ENCODE data around the gene CRADD.

Gene CRADD

GRCh38 chr12:93847517-93848474 is 170.6 kb downstream of the CRADD start:
- no peak overlapping the region for H3K4me3 ChIP-seq (ENCODE audit: low read length in 2 of 2)
- no peaks in the 10 kb centered on the region for H3K36me3 ChIP-seq (ENCODE audit: control insufficient read depth in 2 of 2, insufficient read depth in 2 of 2, low read length in 2 of 2)
- no peaks in the 10 kb centered on the region for H3K9me3 ChIP-seq (ENCODE audit: control insufficient read depth in 2 of 2, low read length in 2 of 2)
- H3K9ac ChIP-seq (ENCODE audit: low read depth in 1 of 2, low read length in 2 of 2) = no peak overlapping the region
- H3K27ac ChIP-seq (ENCODE audit: low read depth in 2 of 2, low read length in 2 of 2) = no peak overlapping the region
- H3K4me1 ChIP-seq (ENCODE audit: control insufficient read depth in 2 of 2, insufficient read depth in 2 of 2, low read length in 2 of 2) = peaks cover 11% of the 10 kb centered on the region in 2 donors
- H3K27me3 ChIP-seq (ENCODE audit: control insufficient read depth in 2 of 2, insufficient read depth in 2 of 2, low read length in 2 of 2) = no peaks in the 10 kb centered on the region

GRCh38 chr12:93848523-93849101 is 171.4 kb downstream of the CRADD start:
- Histone ChIP-seq H3K9ac (ENCODE audit: low read depth in 1 of 2, low read length in 2 of 2) (no peak overlapping the region), H3K9me3 (ENCODE audit: control insufficient read depth in 2 of 2, low read length in 2 of 2) (no peaks in the 10 kb centered on the region), H3K27ac (ENCODE audit: low read depth in 2 of 2, low read length in 2 of 2) (peak overlapping the region in 1 of 2 donors; percentile 56), H3K4me1 (ENCODE audit: control insufficient read depth in 2 of 2, insufficient read depth in 2 of 2, low read length in 2 of 2) (peaks cover 11% of the 10 kb centered on the region in 2 donors), H3K27me3 (ENCODE audit: control insufficient read depth in 2 of 2, insufficient read depth in 2 of 2, low read length in 2 of 2) (no peaks in the 10 kb centered on the region), H3K4me3 (ENCODE audit: low read length in 2 of 2) (no peak overlapping the region), H3K36me3 (ENCODE audit: control insufficient read depth in 2 of 2, insufficient read depth in 2 of 2, low read length in 2 of 2) (no peaks in the 10 kb centered on the region)

- Histone ChIP-seq H3K4me3 (ENCODE audit: low read length in 2 of 2) (no peak overlapping the region), H3K4me1 (ENCODE audit: control insufficient read depth in 2 of 2, insufficient read depth in 2 of 2, low read length in 2 of 2) (peaks cover 11% of the 10 kb centered on the region in 2 donors), H3K27me3 (ENCODE audit: control insufficient read depth in 2 of 2, insufficient read depth in 2 of 2, low read length in 2 of 2) (no peaks in the 10 kb centered on the region), H3K9me3 (ENCODE audit: control insufficient read depth in 2 of 2, low read length in 2 of 2) (no peaks in the 10 kb centered on the region), H3K36me3 (ENCODE audit: control insufficient read depth in 2 of 2, insufficient read depth in 2 of 2, low read length in 2 of 2) (no peaks in the 10 kb centered on the region), H3K27ac (ENCODE audit: low read depth in 2 of 2, low read length in 2 of 2) (peak overlapping the region in 1 of 2 donors; percentile 11), H3K9ac (ENCODE audit: low read depth in 1 of 2, low read length in 2 of 2) (no peak overlapping the region)
Measured at GRCh38 chr12:93849946-93850345, 172.8 kb downstream of the CRADD start.

- H3K9me3 ChIP-seq (ENCODE audit: control insufficient read depth in 2 of 2, low read length in 2 of 2) = no peaks in the 10 kb centered on the region
- H3K36me3 ChIP-seq (ENCODE audit: control insufficient read depth in 2 of 2, insufficient read depth in 2 of 2, low read length in 2 of 2) = no peaks in the 10 kb centered on the region
- peak overlapping the region; percentile 29 to 53 for H3K27ac ChIP-seq (ENCODE audit: low read depth in 2 of 2, low read length in 2 of 2)
- H3K4me3 ChIP-seq (ENCODE audit: low read length in 2 of 2) = peak overlapping the region; percentile 15 to 23
- no peak overlapping the region for H3K9ac ChIP-seq (ENCODE audit: low read depth in 1 of 2, low read length in 2 of 2)
- no peaks in the 10 kb centered on the region for H3K27me3 ChIP-seq (ENCODE audit: control insufficient read depth in 2 of 2, insufficient read depth in 2 of 2, low read length in 2 of 2)
- peaks cover 11% of the 10 kb centered on the region in 2 donors for H3K4me1 ChIP-seq (ENCODE audit: control insufficient read depth in 2 of 2, insufficient read depth in 2 of 2, low read length in 2 of 2)
Measured at GRCh38 chr12:93850481-93851256, 173.5 kb downstream of the CRADD start.

GRCh38 chr12:93851257-93851671 is 174.1 kb downstream of the CRADD start:
- Histone ChIP-seq H3K4me3 (ENCODE audit: low read length in 2 of 2) (peak overlapping the region in 1 of 2 donors; percentile 23), H3K4me1 (ENCODE audit: control insufficient read depth in 2 of 2, insufficient read depth in 2 of 2, low read length in 2 of 2) (peaks cover 11% of the 10 kb centered on the region in 2 donors), H3K36me3 (ENCODE audit: control insufficient read depth in 2 of 2, insufficient read depth in 2 of 2, low read length in 2 of 2) (no peaks in the 10 kb centered on the region), H3K27me3 (ENCODE audit: control insufficient read depth in 2 of 2, insufficient read depth in 2 of 2, low read length in 2 of 2) (no peaks in the 10 kb centered on the region), H3K9ac (ENCODE audit: low read depth in 1 of 2, low read length in 2 of 2) (no peak overlapping the region), H3K27ac (ENCODE audit: low read depth in 2 of 2, low read length in 2 of 2) (peak overlapping the region; percentile 29 to 53), H3K9me3 (ENCODE audit: control insufficient read depth in 2 of 2, low read length in 2 of 2) (no peaks in the 10 kb centered on the region)

GRCh38 chr12:93852173-93852591 is 175.0 kb downstream of the CRADD start:
- Histone ChIP-seq H3K9ac (ENCODE audit: low read depth in 1 of 2, low read length in 2 of 2) (no peak overlapping the region), H3K27me3 (ENCODE audit: control insufficient read depth in 2 of 2, insufficient read depth in 2 of 2, low read length in 2 of 2) (no peaks in the 10 kb centered on the region), H3K27ac (ENCODE audit: low read depth in 2 of 2, low read length in 2 of 2) (no peak overlapping the region), H3K9me3 (ENCODE audit: control insufficient read depth in 2 of 2, low read length in 2 of 2) (no peaks in the 10 kb centered on the region), H3K4me1 (ENCODE audit: control insufficient read depth in 2 of 2, insufficient read depth in 2 of 2, low read length in 2 of 2) (peaks cover 11% of the 10 kb centered on the region in 2 donors), H3K4me3 (ENCODE audit: low read length in 2 of 2) (no peak overlapping the region), H3K36me3 (ENCODE audit: control insufficient read depth in 2 of 2, insufficient read depth in 2 of 2, low read length in 2 of 2) (no peaks in the 10 kb centered on the region)

- Histone ChIP-seq H3K9me3 (ENCODE audit: control insufficient read depth in 2 of 2, low read length in 2 of 2) (no peaks in the 10 kb centered on the region), H3K27ac (ENCODE audit: low read depth in 2 of 2, low read length in 2 of 2) (no peak overlapping the region), H3K4me3 (ENCODE audit: low read length in 2 of 2) (no peak overlapping the region), H3K4me1 (ENCODE audit: control insufficient read depth in 2 of 2, insufficient read depth in 2 of 2, low read length in 2 of 2) (peaks cover 9 to 11% of the 10 kb centered on the region in 2 donors), H3K27me3 (ENCODE audit: control insufficient read depth in 2 of 2, insufficient read depth in 2 of 2, low read length in 2 of 2) (no peaks in the 10 kb centered on the region), H3K9ac (ENCODE audit: low read depth in 1 of 2, low read length in 2 of 2) (no peak overlapping the region), H3K36me3 (ENCODE audit: control insufficient read depth in 2 of 2, insufficient read depth in 2 of 2, low read length in 2 of 2) (no peaks in the 10 kb centered on the region)
Measured at GRCh38 chr12:93853698-93854478, 176.7 kb downstream of the CRADD start.

GRCh38 chr12:93855261-93855660 is 178.1 kb downstream of the CRADD start:
- no peak overlapping the region for H3K27ac ChIP-seq (ENCODE audit: low read depth in 2 of 2, low read length in 2 of 2)
- no peak overlapping the region for H3K4me3 ChIP-seq (ENCODE audit: low read length in 2 of 2)
- H3K9ac ChIP-seq (ENCODE audit: low read depth in 1 of 2, low read length in 2 of 2) = no peak overlapping the region
- no peaks in the 10 kb centered on the region for H3K27me3 ChIP-seq (ENCODE audit: control insufficient read depth in 2 of 2, insufficient read depth in 2 of 2, low read length in 2 of 2)
- no peaks in the 10 kb centered on the region for H3K36me3 ChIP-seq (ENCODE audit: control insufficient read depth in 2 of 2, insufficient read depth in 2 of 2, low read length in 2 of 2)
- no peaks in the 10 kb centered on the region for H3K9me3 ChIP-seq (ENCODE audit: control insufficient read depth in 2 of 2, low read length in 2 of 2)
- peaks cover 5 to 7% of the 10 kb centered on the region in 2 donors for H3K4me1 ChIP-seq (ENCODE audit: control insufficient read depth in 2 of 2, insufficient read depth in 2 of 2, low read length in 2 of 2)

GRCh38 chr12:93856611-93857010 is 179.4 kb downstream of the CRADD start:
- H3K4me3 ChIP-seq (ENCODE audit: low read length in 2 of 2) = no peak overlapping the region
- H3K27me3 ChIP-seq (ENCODE audit: control insufficient read depth in 2 of 2, insufficient read depth in 2 of 2, low read length in 2 of 2) = no peaks in the 10 kb centered on the region
- no peaks in the 10 kb centered on the region for H3K9me3 ChIP-seq (ENCODE audit: control insufficient read depth in 2 of 2, low read length in 2 of 2)
- H3K4me1 ChIP-seq (ENCODE audit: control insufficient read depth in 2 of 2, insufficient read depth in 2 of 2, low read length in 2 of 2) = no peaks in the 10 kb centered on the region
- H3K9ac ChIP-seq (ENCODE audit: low read depth in 1 of 2, low read length in 2 of 2) = no peak overlapping the region
- H3K27ac ChIP-seq (ENCODE audit: low read depth in 2 of 2, low read length in 2 of 2) = no peak overlapping the region
- H3K36me3 ChIP-seq (ENCODE audit: control insufficient read depth in 2 of 2, insufficient read depth in 2 of 2, low read length in 2 of 2) = no peaks in the 10 kb centered on the region

Data from mucosa of rectum (tissue), 2 donors.